HepG2 (cell line): ENCODE measurements around the gene CHID1. TPM values are rescaled to one million over a fixed set of nuclear protein-coding genes. Genes with fewer than 3 reads are reported as not detected.

ENCODE experiments used
- FOXA3 ChIP-seq: IDR thresholded peaks from 2 replicates; pipeline ENCODE4 v1.6.1; 2016; ENCODE audit warnings: missing genetic modification reagents, missing compliant biosample characterization
- KDM3A ChIP-seq: IDR thresholded peaks from 2 replicates; pipeline ENCODE4 v1.6.1; 2018; ENCODE audit warnings: low read depth, missing compliant biosample characterization
- MAFF ChIP-seq: IDR thresholded peaks from 2 replicates; pipeline ENCODE4 v1.6.1; 2011; ENCODE audit warnings: low read depth, low read length, improper control_type of control experiment
- MBD4 ChIP-seq: IDR thresholded peaks from 2 replicates; pipeline ENCODE4 v1.6.1; 2012; ENCODE audit warnings: low read length, inconsistent platforms, borderline replicate concordance
- MZF1 ChIP-seq: sonication (generic); formaldehyde crosslinking; IDR thresholded peaks from 2 replicates; pipeline ENCODE4 v1.8.1; 2023; ENCODE audit warnings: mild to moderate bottlenecking, missing genetic modification reagents, borderline replicate concordance
- NFYB ChIP-seq: sonication (generic); formaldehyde crosslinking; IDR thresholded peaks from 2 replicates; pipeline ENCODE4 v1.4.0; 2020; ENCODE audit warnings: missing genetic modification reagents
- PHF20 ChIP-seq: sonication (generic); formaldehyde crosslinking; IDR thresholded peaks from 2 replicates; pipeline ENCODE4 v1.5.0; 2020; ENCODE audit warnings: mild to moderate bottlenecking, missing genetic modification reagents
- PRDM10 ChIP-seq: sonication (generic); formaldehyde crosslinking; IDR thresholded peaks from 2 replicates; pipeline ENCODE4 v1.4.0; 2020; ENCODE audit warnings: low read depth, missing genetic modification reagents
- TARDBP ChIP-seq: sonication (generic); formaldehyde crosslinking; IDR thresholded peaks from 2 replicates; pipeline ENCODE4 v1.8.0; 2022; ENCODE audit warnings: mild to moderate bottlenecking, missing genetic modification reagents
- ZNF282 ChIP-seq: fragments of 450-650 bp; IDR thresholded peaks from 2 replicates; pipeline ENCODE4 v1.6.1; 2018; ENCODE audit not compliant: partially characterized antibody
- ZNF329 ChIP-seq: sonication (generic); formaldehyde crosslinking; IDR thresholded peaks from 2 replicates; pipeline ENCODE4 v1.9.0; 2021; ENCODE audit warnings: low read depth, mild to moderate bottlenecking, missing genetic modification reagents
- ZNF333 ChIP-seq: sonication (generic); formaldehyde crosslinking; IDR thresholded peaks from 2 replicates; pipeline ENCODE4 v1.4.0; 2020; ENCODE audit warnings: mild to moderate bottlenecking, missing genetic modification reagents, borderline replicate concordance
- ZNF605 ChIP-seq: sonication (generic); formaldehyde crosslinking; IDR thresholded peaks from 2 replicates; pipeline ENCODE4 v1.8.0; 2022; ENCODE audit warnings: mild to moderate bottlenecking, missing genetic modification reagents
- ZNF773 ChIP-seq: sonication (generic); formaldehyde crosslinking; IDR thresholded peaks from 2 replicates; pipeline ENCODE4 v1.4.0; 2020; ENCODE audit warnings: missing genetic modification reagents, borderline replicate concordance
- ZNF792 ChIP-seq: IDR thresholded peaks from 2 replicates; pipeline ENCODE4 v1.6.1; 2016
- ZNF816 ChIP-seq: sonication (generic); formaldehyde crosslinking; IDR thresholded peaks from 2 replicates; pipeline ENCODE4 v1.8.0; 2022; ENCODE audit warnings: missing genetic modification reagents, mild to moderate bottlenecking, borderline replicate concordance
- polyA plus RNA-seq, 8 experiments: library from polyadenylated mRNA; depleted of rRNA in 3 of 8; stranded (reverse) in 7 of 8; unstranded in 1 of 8; fragments of >200 nt; fragmentation: Illumina TruSeq in 4 of 8; extraction: Trizol in 4 of 8; gene quantifications; 2 replicates each; pipeline versions ENCODE4 v1.2.1 to v1.2.3, GENCODE V29; 2011 to 2016; ENCODE audit warnings: low read depth in 4 of 8, missing spikeins in 1 of 8, mixed read lengths in 1 of 8; ENCODE audit not compliant: insufficient read depth in 1 of 8
- total RNA-seq, 5 experiments: library from RNA; depleted of rRNA; stranded (reverse); fragments of >200 nt; fragmentation: Illumina TruSeq; extraction: Trizol; gene quantifications; 2 replicates each; pipeline ENCODE4 v1.2.3, GENCODE V29; 2016; ENCODE audit warnings: low read depth in 1 of 5
- TF ChIP-seq, protein P1 (sequence below): sonication (generic); formaldehyde crosslinking; IDR thresholded peaks from 2 replicates; pipeline ENCODE4 v1.5.0; 2020; ENCODE audit warnings: missing genetic modification reagents
- TF ChIP-seq, protein P2 (sequence below): sonication (generic); formaldehyde crosslinking; conservative IDR thresholded peaks from 2 replicates; pipeline ENCODE4 v1.5.0; 2020; ENCODE audit warnings: missing genetic modification reagents
- TF ChIP-seq, protein P3 (sequence below): sonication (generic); formaldehyde crosslinking; conservative IDR thresholded peaks from 2 replicates; pipeline ENCODE4 v1.8.0; 2022; ENCODE audit warnings: missing genetic modification reagents
- TF ChIP-seq, protein P4 (sequence below): IDR thresholded peaks from 2 replicates; pipeline ENCODE4 v1.6.1; 2012; ENCODE audit warnings: inconsistent platforms

Gene CHID1
- total and polyA plus RNA-seq, 2 of the 13 experiments (the other 11 are each of a cell fraction or from before 2014, with no cell fraction given) = 65.1 to 93.6 TPM

DNA sequence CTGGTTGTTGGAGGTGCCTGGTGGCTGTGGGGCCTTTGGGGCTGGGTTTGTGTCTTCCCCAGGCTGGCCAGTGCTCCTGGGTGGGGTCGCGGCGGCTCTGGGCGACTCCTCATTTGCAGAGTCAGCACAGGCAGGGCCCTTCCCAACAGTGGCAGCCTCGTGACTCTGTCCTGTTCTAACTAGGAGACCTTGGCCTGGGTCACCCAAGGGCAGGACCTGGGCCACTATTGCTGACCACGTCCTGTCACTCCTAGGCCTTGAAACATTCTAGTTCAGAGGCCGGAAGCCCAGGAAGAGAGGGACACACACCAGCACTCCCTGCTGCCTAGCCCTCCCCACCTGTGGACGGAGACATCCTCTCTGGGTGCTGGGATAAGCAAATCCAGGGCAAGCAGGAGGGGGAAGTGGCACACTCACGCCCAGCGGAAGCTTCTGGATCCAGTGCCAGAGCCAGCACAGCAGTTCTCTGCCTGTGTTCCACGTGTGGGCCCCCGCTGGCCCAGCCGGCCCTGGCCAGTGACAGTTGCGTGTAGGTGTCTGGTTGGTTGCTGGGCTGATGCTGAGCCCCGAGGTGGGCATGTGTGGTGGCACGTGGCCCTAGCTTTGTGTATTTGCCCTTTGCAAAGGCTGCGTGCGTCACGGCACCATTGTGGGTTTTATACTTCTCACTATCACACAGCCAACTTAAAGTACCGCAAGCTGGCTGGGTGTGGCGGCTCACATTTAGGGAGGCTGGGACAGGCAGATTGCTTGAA is 4.3 kb upstream of the CHID1 start (continued):
- no peak for TF ChIP-seq ZNF329 (CRISPR knock-in tag)
- peak; percentile 50 for TF ChIP-seq ZNF605 (CRISPR knock-in tag)
- TF ChIP-seq ZNF792 (CRISPR knock-in tag) = no peak
- TF ChIP-seq, protein P1, sequence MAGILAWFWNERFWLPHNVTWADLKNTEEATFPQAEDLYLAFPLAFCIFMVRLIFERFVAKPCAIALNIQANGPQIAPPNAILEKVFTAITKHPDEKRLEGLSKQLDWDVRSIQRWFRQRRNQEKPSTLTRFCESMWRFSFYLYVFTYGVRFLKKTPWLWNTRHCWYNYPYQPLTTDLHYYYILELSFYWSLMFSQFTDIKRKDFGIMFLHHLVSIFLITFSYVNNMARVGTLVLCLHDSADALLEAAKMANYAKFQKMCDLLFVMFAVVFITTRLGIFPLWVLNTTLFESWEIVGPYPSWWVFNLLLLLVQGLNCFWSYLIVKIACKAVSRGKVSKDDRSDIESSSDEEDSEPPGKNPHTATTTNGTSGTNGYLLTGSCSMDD (CRISPR knock-in tag) = no peak
- no peak for TF ChIP-seq ZNF773 (CRISPR knock-in tag)
- TF ChIP-seq KDM3A (CRISPR knock-in tag) = peak; percentile 47; the same call in 1 of the 2 replicates
- no peak for TF ChIP-seq ZNF333 (CRISPR knock-in tag)
- no peak for TF ChIP-seq MBD4
- TF ChIP-seq MAFF = peak; percentile 83
- TF ChIP-seq FOXA3 (CRISPR knock-in tag) = no peak
- TF ChIP-seq PRDM10 (CRISPR knock-in tag) = peak; percentile 41; the same call in 1 of the 2 replicates
- TF ChIP-seq, protein P2, sequence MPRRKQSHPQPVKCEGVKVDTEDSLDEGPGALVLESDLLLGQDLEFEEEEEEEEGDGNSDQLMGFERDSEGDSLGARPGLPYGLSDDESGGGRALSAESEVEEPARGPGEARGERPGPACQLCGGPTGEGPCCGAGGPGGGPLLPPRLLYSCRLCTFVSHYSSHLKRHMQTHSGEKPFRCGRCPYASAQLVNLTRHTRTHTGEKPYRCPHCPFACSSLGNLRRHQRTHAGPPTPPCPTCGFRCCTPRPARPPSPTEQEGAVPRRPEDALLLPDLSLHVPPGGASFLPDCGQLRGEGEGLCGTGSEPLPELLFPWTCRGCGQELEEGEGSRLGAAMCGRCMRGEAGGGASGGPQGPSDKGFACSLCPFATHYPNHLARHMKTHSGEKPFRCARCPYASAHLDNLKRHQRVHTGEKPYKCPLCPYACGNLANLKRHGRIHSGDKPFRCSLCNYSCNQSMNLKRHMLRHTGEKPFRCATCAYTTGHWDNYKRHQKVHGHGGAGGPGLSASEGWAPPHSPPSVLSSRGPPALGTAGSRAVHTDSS (CRISPR knock-in tag) = no peak
- no peak for TF ChIP-seq MZF1 (CRISPR knock-in tag)
- TF ChIP-seq, protein P3, sequence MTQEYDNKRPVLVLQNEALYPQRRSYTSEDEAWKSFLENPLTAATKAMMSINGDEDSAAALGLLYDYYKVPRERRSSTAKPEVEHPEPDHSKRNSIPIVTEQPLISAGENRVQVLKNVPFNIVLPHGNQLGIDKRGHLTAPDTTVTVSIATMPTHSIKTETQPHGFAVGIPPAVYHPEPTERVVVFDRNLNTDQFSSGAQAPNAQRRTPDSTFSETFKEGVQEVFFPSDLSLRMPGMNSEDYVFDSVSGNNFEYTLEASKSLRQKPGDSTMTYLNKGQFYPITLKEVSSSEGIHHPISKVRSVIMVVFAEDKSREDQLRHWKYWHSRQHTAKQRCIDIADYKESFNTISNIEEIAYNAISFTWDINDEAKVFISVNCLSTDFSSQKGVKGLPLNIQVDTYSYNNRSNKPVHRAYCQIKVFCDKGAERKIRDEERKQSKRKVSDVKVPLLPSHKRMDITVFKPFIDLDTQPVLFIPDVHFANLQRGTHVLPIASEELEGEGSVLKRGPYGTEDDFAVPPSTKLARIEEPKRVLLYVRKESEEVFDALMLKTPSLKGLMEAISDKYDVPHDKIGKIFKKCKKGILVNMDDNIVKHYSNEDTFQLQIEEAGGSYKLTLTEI (CRISPR knock-in tag) = no peak
- no peak for TF ChIP-seq NFYB
- TF ChIP-seq PHF20 (CRISPR knock-in tag) = peak; percentile 58; the same call in 1 of the 2 replicates
- TF ChIP-seq, protein P4, sequence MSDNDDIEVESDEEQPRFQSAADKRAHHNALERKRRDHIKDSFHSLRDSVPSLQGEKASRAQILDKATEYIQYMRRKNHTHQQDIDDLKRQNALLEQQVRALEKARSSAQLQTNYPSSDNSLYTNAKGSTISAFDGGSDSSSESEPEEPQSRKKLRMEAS = peak; percentile 76
- TF ChIP-seq ZNF816 = no peak
- TF ChIP-seq TARDBP (CRISPR knock-in tag) = peak; percentile 92
- no peak for TF ChIP-seq ZNF282
